OCI-LY7 (cell line): ENCODE data around the gene RBM17. TPM values are rescaled to one million over a fixed set of nuclear protein-coding genes. Genes with fewer than 3 reads are reported as not detected.
A peak's percentile ranks its signal among the peaks of the same experiment; 100 is the strongest.

ENCODE experiments used
- BruUV-seq: library from RNA; stranded (reverse); fragments of 400-500 nt; replicated peaks from 2 replicates; lab custom pipeline; 2021; lab: Mats Ljungman, UMichigan
- CTCF ChIA-PET: fragments of 300-600 bp; sonication (Branson Sonifier 250); formaldehyde crosslinking; loops from one replicate; lab custom pipeline; 2022; ENCODE audit warnings: antibody characterized with exemption; ENCODE audit not compliant: unreplicated experiment; lab: Charles Lee
- POLR2A ChIA-PET: fragments of 300-600 bp; sonication (Branson Sonifier 250); formaldehyde crosslinking; loops from one replicate; lab custom pipeline; 2022; ENCODE audit warnings: antibody characterized with exemption; lab: Charles Lee
- DNase-seq: peaks from one replicate; pipeline ENCODE4 v3.0.0-alpha.2; 2015; ENCODE audit warnings: low spot score
- H2AFZ ChIP-seq: fragments of 200-600 bp; sonication (generic), shearing (Covaris generic); 2 replicates; pipeline ENCODE4 v1.6.1; 2014; ENCODE audit warnings: mild to moderate bottlenecking, antibody characterized with exemption, low read length, moderate library complexity
- H3K27ac ChIP-seq: fragments of 200-600 bp; sonication (generic); 2 replicates; pipeline ENCODE4 v1.5.1; 2014; ENCODE audit warnings: mixed run types, low read depth, mild to moderate bottlenecking, moderate library complexity, low read length, inconsistent platforms; ENCODE audit not compliant: poor library complexity, severe bottlenecking
- H3K36me3 ChIP-seq: fragments of 200-600 bp; sonication (generic); 2 replicates; pipeline ENCODE4 v1.6.1; 2014; ENCODE audit warnings: mild to moderate bottlenecking, antibody characterized with exemption, low read length, moderate library complexity, mixed read lengths; ENCODE audit not compliant: insufficient read depth
- H3K4me1 ChIP-seq: fragments of 200-600 bp; sonication (generic); 2 replicates; pipeline ENCODE4 v1.5.1; 2014; ENCODE audit warnings: mild to moderate bottlenecking, low read length; ENCODE audit not compliant: insufficient read depth, poor library complexity, severe bottlenecking
- H3K4me2 ChIP-seq: fragments of 200-600 bp; sonication (generic); 2 replicates; pipeline ENCODE4 v1.6.1; 2014; ENCODE audit warnings: mild to moderate bottlenecking, low read length
- H3K4me3 ChIP-seq: fragments of 200-600 bp; sonication (generic); 2 replicates; pipeline ENCODE4 v1.5.1; 2014; ENCODE audit warnings: mild to moderate bottlenecking, low read depth, low read length; ENCODE audit not compliant: poor library complexity, severe bottlenecking
- H3K79me2 ChIP-seq: fragments of 200-600 bp; sonication (generic); 2 replicates; pipeline ENCODE4 v1.6.1; 2016; ENCODE audit warnings: low read depth, mild to moderate bottlenecking, low read length, moderate library complexity, mixed read lengths; ENCODE audit not compliant: insufficient read depth
- H3K9me2 ChIP-seq: fragments of 200-600 bp; sonication (generic); 2 replicates; pipeline ENCODE4 v1.6.1; 2016; ENCODE audit warnings: mild to moderate bottlenecking, low read length, mixed read lengths; ENCODE audit not compliant: insufficient read depth
- H3K9me3 ChIP-seq: fragments of 200-600 bp; sonication (generic); 2 replicates; pipeline ENCODE4 v1.6.1; 2014; ENCODE audit warnings: mild to moderate bottlenecking, mixed run types, low read length, mixed read lengths
- H4K20me1 ChIP-seq: fragments of 200-600 bp; sonication (generic); 2 replicates; pipeline ENCODE4 v1.6.1; 2014; ENCODE audit warnings: mild to moderate bottlenecking, antibody characterized with exemption, low read length, moderate library complexity, mixed read lengths; ENCODE audit not compliant: insufficient read depth
- EZH2phosphoT487 ChIP-seq: fragments of 200-600 bp; sonication (generic); IDR thresholded peaks from 2 replicates; pipeline ENCODE4 v1.6.1; 2018; ENCODE audit warnings: low read depth, borderline replicate concordance, mild to moderate bottlenecking, mixed run types, antibody characterized with exemption, low read length, moderate library complexity, mixed read lengths
- intact Hi-C: fragments of 100-400 bp; cut with micrococcal nuclease; formaldehyde crosslinking; loops from one replicate; pipeline ENCODE4 v1.10.0; 2022; ENCODE audit not compliant: unreplicated experiment
- total RNA-seq, 2 experiments: library from RNA; depleted of rRNA in 1 of 2; stranded (reverse); fragments of >200 nt in 1 of 2; shearing (Covaris generic) in 1 of 2; gene quantifications; 2 replicates each; pipeline ENCODE4 v1.2.3, GENCODE V29; 2014 to 2022
- TF ChIP-seq, protein P1 (sequence below): fragments of 200-600 bp; sonication (generic); conservative IDR thresholded peaks from 2 replicates; pipeline ENCODE4 v1.5.1; 2014; ENCODE audit warnings: mild to moderate bottlenecking, antibody characterized with exemption, low read length, moderate library complexity, mixed read lengths

Gene RBM17
- total RNA-seq, 2 experiments from 2014 or later: 103 to 248 TPM

- Histone ChIP-seq H3K27ac (no peak overlapping the region), H3K9me3 (no peaks in the 10 kb centered on the region), H3K4me3 (peak overlapping the region; percentile 76), H3K36me3 (no peaks in the 10 kb centered on the region), H4K20me1 (no peaks in the 10 kb centered on the region), H2AFZ (peak overlapping the region; percentile 74; the same call in 1 of the 2 replicates), H3K79me2 (no peaks in the 10 kb centered on the region), H3K4me1 (peaks cover 28% of the 10 kb centered on the region), H3K4me2 (peak overlapping the region; percentile 87), H3K9me2 (no peaks in the 10 kb centered on the region)
- TF ChIP-seq EZH2phosphoT487: no peak
- TF ChIP-seq, protein P1, sequence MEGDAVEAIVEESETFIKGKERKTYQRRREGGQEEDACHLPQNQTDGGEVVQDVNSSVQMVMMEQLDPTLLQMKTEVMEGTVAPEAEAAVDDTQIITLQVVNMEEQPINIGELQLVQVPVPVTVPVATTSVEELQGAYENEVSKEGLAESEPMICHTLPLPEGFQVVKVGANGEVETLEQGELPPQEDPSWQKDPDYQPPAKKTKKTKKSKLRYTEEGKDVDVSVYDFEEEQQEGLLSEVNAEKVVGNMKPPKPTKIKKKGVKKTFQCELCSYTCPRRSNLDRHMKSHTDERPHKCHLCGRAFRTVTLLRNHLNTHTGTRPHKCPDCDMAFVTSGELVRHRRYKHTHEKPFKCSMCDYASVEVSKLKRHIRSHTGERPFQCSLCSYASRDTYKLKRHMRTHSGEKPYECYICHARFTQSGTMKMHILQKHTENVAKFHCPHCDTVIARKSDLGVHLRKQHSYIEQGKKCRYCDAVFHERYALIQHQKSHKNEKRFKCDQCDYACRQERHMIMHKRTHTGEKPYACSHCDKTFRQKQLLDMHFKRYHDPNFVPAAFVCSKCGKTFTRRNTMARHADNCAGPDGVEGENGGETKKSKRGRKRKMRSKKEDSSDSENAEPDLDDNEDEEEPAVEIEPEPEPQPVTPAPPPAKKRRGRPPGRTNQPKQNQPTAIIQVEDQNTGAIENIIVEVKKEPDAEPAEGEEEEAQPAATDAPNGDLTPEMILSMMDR: no peak
- TSS peak; percentile 35 for BruUV-seq
- intact Hi-C loops: no loop called here
- ChIA-PET CTCF (no interaction called here), POLR2A (interaction anchor here (0.5 to 1.0 kb wide), 4 partner anchors 11 to 79 kb away, joined by 3 to 4 read pairs (median 3); no protein-coding TSS in a partner anchor)
- DNase-seq: no peak
Measured at GRCh38 chr10:6146013-6146785, 57.4 kb downstream of the RBM17 start.

DNA sequence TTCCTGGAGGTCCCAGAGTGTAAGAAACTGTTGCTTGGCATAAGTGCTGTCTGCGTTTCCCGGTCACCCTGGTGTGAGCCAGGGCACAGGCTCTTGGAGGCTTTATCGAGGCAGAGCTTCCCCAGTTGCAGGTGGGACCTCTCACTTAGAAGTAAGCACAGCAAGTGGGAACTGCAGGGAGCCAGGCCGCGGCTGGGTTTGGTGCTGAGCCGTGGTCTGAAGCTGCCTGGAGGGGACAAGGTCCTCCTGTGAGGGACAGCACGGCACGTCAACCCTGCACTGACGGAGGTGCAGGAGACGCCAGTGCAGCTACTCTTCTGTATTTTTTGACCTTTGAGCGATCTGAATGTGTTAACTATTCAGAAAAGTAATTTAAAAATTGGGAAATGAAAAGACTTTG, 58.1 kb downstream of the RBM17 start:
- Histone ChIP-seq H3K4me2 (no peak overlapping the region), H2AFZ (no peak overlapping the region), H4K20me1 (no peaks in the 10 kb centered on the region), H3K4me3 (no peak overlapping the region), H3K9me3 (no peaks in the 10 kb centered on the region), H3K9me2 (no peaks in the 10 kb centered on the region), H3K36me3 (no peaks in the 10 kb centered on the region), H3K79me2 (no peaks in the 10 kb centered on the region), H3K4me1 (peaks cover 28% of the 10 kb centered on the region), H3K27ac (no peak overlapping the region)
- intact Hi-C loops: no loop called here
- TF ChIP-seq, protein P1: no peak
- TF ChIP-seq EZH2phosphoT487: no peak
- ChIA-PET POLR2A (interaction anchor here (0.7 to 1.0 kb wide), 2 partner anchors 12 to 16 kb away, joined by 3 to 5 read pairs; no protein-coding TSS in a partner anchor), CTCF (no interaction called here)
- DNase-seq: no peak
- no TSS peak for BruUV-seq

- no peaks in the 10 kb centered on the region for H3K79me2 ChIP-seq
- H4K20me1 ChIP-seq: no peaks in the 10 kb centered on the region
- TF ChIP-seq EZH2phosphoT487: no peak
- TF ChIP-seq, protein P1: no peak
- intact Hi-C loops: no loop called here
- POLR2A ChIA-PET: interaction anchor here (2.0 kb wide), 1 partner anchor 15 kb away, joined by 5 read pairs; no protein-coding TSS in a partner anchor
- CTCF ChIA-PET: no interaction called here
- H3K36me3 ChIP-seq: no peaks in the 10 kb centered on the region
- no peak overlapping the region for H3K4me3 ChIP-seq
- no peak overlapping the region for H2AFZ ChIP-seq
- peak; percentile 21 for DNase-seq
- H3K9me2 ChIP-seq: no peaks in the 10 kb centered on the region
- no peaks in the 10 kb centered on the region for H3K9me3 ChIP-seq
- peaks cover 31% of the 10 kb centered on the region for H3K4me1 ChIP-seq
- no peak overlapping the region for H3K4me2 ChIP-seq
- BruUV-seq: no TSS peak
- H3K27ac ChIP-seq: no peak overlapping the region
Measured at GRCh38 chr10:6148251-6148701, 59.4 kb downstream of the RBM17 start.
